ENCODE data around the gene RHBDD3.

GRCh38 chr22:29277927-29278326 is 10.1 kb upstream of the RHBDD3 start:
- TF ChIP-seq CTCF (IDR thresholded peaks at IDR 0.05), result no peak
- no peak for TF ChIP-seq POLR2A (IDR thresholded peaks at IDR 0.05)
